ENCODE results near the gene CCDC51. TPM values are rescaled to one million over a fixed set of nuclear protein-coding genes. Genes with fewer than 3 reads are reported as not detected.
A peak's percentile ranks its signal among the peaks of the same experiment; 100 is the strongest.

Gene CCDC51
- total and polyA plus RNA-seq, 2 of the 13 experiments (the other 11 are each of a cell fraction or from before 2014, with no cell fraction given) = 18.1 to 29.4 TPM

DNA sequence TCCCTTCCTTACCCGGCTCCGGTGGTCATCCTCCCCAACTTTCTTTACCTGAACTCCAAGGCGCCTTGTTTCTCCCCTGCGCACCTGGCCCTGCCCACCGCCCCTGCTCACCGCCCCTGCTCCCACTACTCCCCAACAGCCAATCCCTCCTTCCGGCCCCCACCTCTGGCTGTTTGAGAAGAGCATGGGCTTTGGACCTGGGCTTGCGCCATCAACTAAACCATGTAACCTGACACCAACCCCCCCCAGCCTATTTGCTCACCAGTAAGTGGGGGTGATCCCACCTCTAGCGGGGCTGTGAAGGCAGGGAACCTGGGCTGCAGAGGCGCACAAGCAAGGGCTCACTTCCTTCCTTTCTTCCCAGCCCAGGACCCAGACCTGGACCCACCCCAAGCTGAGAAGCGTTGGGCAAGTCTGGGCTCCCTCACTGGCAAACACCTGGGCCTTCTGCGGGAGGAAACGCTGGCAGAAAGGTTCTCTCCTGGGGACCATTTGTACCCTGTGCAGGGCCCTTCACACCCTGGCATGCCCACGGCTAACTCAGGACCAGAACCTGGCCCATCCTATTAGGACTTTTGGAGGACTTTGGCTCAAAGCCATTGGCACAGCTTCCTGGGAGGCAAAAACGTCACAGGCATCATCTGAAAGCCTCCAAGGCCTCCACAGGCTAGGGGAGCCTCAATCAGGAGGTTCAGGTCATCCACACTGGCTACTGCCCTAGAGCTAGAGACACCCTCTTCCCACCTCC is 9.8 kb downstream of the CCDC51 start, which contains the start of gene PLXNB1 (continued):
- peak; percentile 32 for TF ChIP-seq IKZF4 (CRISPR knock-in tag; IDR thresholded peaks at IDR 0.05; ENCODE audit: borderline replicate concordance, low read depth, not compliant biosample characterization)
- no peak; the same call in 1 of the 2 replicates for TF ChIP-seq TGIF2 (CRISPR knock-in tag; IDR thresholded peaks at IDR 0.05)
- no peak for TF ChIP-seq JARID2 (CRISPR knock-in tag; IDR thresholded peaks at IDR 0.05; ENCODE audit: insufficient replicate concordance)
- TF ChIP-seq SALL2 (CRISPR knock-in tag; IDR thresholded peaks at IDR 0.05) = peak; percentile 80
- TF ChIP-seq EEA1 (CRISPR knock-in tag; IDR thresholded peaks at IDR 0.05; ENCODE audit: borderline replicate concordance) = no peak
- TF ChIP-seq SYNCRIP (IDR thresholded peaks at IDR 0.05; ENCODE audit: insufficient read depth, low read depth, low read length) = no peak
- TF ChIP-seq ZNF232 (CRISPR knock-in tag; IDR thresholded peaks at IDR 0.05; ENCODE audit: borderline replicate concordance) = no peak; the same call in 1 of the 2 replicates
- TF ChIP-seq ZNF761 (CRISPR knock-in tag; conservative IDR thresholded peaks at IDR 0.05) = no peak
- TF ChIP-seq, protein P1, sequence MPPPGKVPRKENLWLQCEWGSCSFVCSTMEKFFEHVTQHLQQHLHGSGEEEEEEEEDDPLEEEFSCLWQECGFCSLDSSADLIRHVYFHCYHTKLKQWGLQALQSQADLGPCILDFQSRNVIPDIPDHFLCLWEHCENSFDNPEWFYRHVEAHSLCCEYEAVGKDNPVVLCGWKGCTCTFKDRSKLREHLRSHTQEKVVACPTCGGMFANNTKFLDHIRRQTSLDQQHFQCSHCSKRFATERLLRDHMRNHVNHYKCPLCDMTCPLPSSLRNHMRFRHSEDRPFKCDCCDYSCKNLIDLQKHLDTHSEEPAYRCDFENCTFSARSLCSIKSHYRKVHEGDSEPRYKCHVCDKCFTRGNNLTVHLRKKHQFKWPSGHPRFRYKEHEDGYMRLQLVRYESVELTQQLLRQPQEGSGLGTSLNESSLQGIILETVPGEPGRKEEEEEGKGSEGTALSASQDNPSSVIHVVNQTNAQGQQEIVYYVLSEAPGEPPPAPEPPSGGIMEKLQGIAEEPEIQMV (CRISPR knock-in tag; IDR thresholded peaks at IDR 0.05; ENCODE audit: low read depth) = peak; percentile 92; the same call in 1 of the 2 replicates
- TF ChIP-seq ZFP1 (CRISPR knock-in tag; IDR thresholded peaks at IDR 0.05) = peak; percentile 59; the same call in 1 of the 2 replicates
- peak; percentile 52 for TF ChIP-seq ASH2L (IDR thresholded peaks at IDR 0.05; ENCODE audit: insufficient read length, low read depth, low read length)
- no peak for TF ChIP-seq ADNP (CRISPR knock-in tag; IDR thresholded peaks at IDR 0.05)
- TF ChIP-seq ZNF143 (CRISPR knock-in tag; IDR thresholded peaks at IDR 0.05) = no peak; the same call in none of the 2 replicates
- TF ChIP-seq, protein P2, sequence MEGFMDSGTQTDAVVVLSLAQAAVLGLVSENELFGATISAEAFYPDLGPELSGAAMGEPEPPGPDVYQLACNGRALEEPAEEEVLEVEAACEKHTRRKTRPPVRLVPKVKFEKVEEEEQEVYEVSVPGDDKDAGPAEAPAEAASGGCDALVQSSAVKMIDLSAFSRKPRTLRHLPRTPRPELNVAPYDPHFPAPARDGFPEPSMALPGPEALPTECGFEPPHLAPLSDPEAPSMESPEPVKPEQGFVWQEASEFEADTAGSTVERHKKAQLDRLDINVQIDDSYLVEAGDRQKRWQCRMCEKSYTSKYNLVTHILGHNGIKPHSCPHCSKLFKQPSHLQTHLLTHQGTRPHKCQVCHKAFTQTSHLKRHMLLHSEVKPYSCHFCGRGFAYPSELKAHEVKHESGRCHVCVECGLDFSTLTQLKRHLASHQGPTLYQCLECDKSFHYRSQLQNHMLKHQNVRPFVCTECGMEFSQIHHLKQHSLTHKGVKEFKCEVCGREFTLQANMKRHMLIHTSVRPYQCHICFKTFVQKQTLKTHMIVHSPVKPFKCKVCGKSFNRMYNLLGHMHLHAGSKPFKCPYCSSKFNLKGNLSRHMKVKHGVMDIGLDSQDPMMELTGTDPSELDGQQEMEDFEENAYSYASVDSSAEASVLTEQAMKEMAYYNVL (CRISPR knock-in tag; IDR thresholded peaks at IDR 0.05; ENCODE audit: borderline replicate concordance) = peak; percentile 85
- no peak for TF ChIP-seq GRHL1 (CRISPR knock-in tag; conservative IDR thresholded peaks at IDR 0.05)
- TF ChIP-seq MLLT10 (CRISPR knock-in tag; IDR thresholded peaks at IDR 0.05) = no peak
- no peak; the same call in 1 of the 2 replicates for TF ChIP-seq ZNF564 (CRISPR knock-in tag; IDR thresholded peaks at IDR 0.05)
- TF ChIP-seq ZNF740 (CRISPR knock-in tag; IDR thresholded peaks at IDR 0.05) = peak; percentile 99
- no peak for TF ChIP-seq PAF1 (CRISPR knock-in tag; IDR thresholded peaks at IDR 0.05)
- TF ChIP-seq ZBTB20 (CRISPR knock-in tag; IDR thresholded peaks at IDR 0.05; ENCODE audit: borderline replicate concordance, low read depth) = peak; percentile 97
- no peak for TF ChIP-seq ZNF354B (CRISPR knock-in tag; IDR thresholded peaks at IDR 0.05)
- no peak for TF ChIP-seq MBNL3 (CRISPR knock-in tag; conservative IDR thresholded peaks at IDR 0.05)
- peak; percentile 100 for TF ChIP-seq ZNF746 (CRISPR knock-in tag; IDR thresholded peaks at IDR 0.05)
- TF ChIP-seq TCF7L2 (IDR thresholded peaks at IDR 0.05; ENCODE audit: low read depth, low read length) = no peak
- 0 out of 2 replicates have a peak, but pooled peaks have one; percentile 67 for TF ChIP-seq ZNF557 (CRISPR knock-in tag; IDR thresholded peaks at IDR 0.05)

Measured in HepG2 (cell line).